Osteocyte (in vitro differentiated cells): Measurements from ENCODE around the gene PIK3C3. TPM values are rescaled to one million over a fixed set of nuclear protein-coding genes. Genes with fewer than 3 reads are reported as not detected.

Experiments used
- DNase-seq: peaks from one replicate; pipeline ENCODE4 v3.0.0; 2021; ENCODE audit warnings: mixed read lengths; ENCODE audit not compliant: unreplicated experiment; ENCODE audit errors: extremely low spot score
- H3K27ac Mint-ChIP-seq: one replicate; pipeline ENCODE4 v1.8.0; 2021; ENCODE audit warnings: mild to moderate bottlenecking, mixed read lengths; ENCODE audit not compliant: unreplicated experiment
- H3K27me3 Mint-ChIP-seq: one replicate; pipeline ENCODE4 v1.8.0; 2021; ENCODE audit warnings: mixed read lengths; ENCODE audit not compliant: unreplicated experiment
- H3K36me3 Mint-ChIP-seq: one replicate; pipeline ENCODE4 v1.8.0; 2021; ENCODE audit warnings: mixed read lengths; ENCODE audit not compliant: unreplicated experiment
- H3K4me1 Mint-ChIP-seq: one replicate; pipeline ENCODE4 v1.8.0; 2021; ENCODE audit warnings: mixed read lengths; ENCODE audit not compliant: unreplicated experiment
- H3K4me3 Mint-ChIP-seq: one replicate; pipeline ENCODE4 v1.8.0; 2021; ENCODE audit warnings: mild to moderate bottlenecking, moderate library complexity, mixed read lengths; ENCODE audit not compliant: unreplicated experiment
- H3K9me3 Mint-ChIP-seq: one replicate; pipeline ENCODE4 v1.8.0; 2021; ENCODE audit warnings: mixed read lengths; ENCODE audit not compliant: unreplicated experiment
- total RNA-seq: library from RNA; stranded (reverse); gene quantifications from 2 replicates; pipeline ENCODE4 v1.2.1, GENCODE V29; 2021
- TF ChIP-seq, protein P1 (sequence below): fragments of 200-600 bp; sonication (generic); IDR thresholded peaks from 2 replicates; pipeline ENCODE4 v1.5.0; 2021; ENCODE audit warnings: antibody characterized with exemption, mild to moderate bottlenecking, moderate library complexity

The PIK3C3 gene
- total RNA-seq, 1 donor from 2014 or later, result 75.1 TPM

DNA sequence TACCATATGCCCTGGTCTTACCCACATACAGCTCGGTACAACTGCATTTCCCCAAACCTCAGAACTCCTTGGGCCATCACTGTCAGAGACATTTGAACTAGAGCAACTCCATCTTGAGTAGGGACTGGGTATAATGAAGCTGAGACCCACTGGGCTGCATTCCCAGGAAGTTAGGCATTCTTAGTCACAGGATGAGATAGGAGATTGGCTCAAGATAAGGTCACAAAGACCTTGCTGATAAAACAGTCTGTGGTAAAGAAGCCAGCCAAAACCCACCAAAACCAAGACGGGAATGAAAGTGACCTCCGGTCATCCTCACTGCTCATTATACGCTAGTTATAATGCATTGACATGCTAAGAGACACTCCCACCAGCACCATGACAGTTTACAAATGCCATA lies 131.3 kb downstream of the PIK3C3 start:
- no peak overlapping the region for H3K27ac Mint-ChIP-seq
- no peaks in the 10 kb centered on the region for H3K9me3 Mint-ChIP-seq
- no peak for DNase-seq
- H3K27me3 Mint-ChIP-seq, result no peaks in the 10 kb centered on the region
- peaks cover 24% of the 10 kb centered on the region for H3K36me3 Mint-ChIP-seq
- H3K4me1 Mint-ChIP-seq, result no peaks in the 10 kb centered on the region
- TF ChIP-seq, protein P1, sequence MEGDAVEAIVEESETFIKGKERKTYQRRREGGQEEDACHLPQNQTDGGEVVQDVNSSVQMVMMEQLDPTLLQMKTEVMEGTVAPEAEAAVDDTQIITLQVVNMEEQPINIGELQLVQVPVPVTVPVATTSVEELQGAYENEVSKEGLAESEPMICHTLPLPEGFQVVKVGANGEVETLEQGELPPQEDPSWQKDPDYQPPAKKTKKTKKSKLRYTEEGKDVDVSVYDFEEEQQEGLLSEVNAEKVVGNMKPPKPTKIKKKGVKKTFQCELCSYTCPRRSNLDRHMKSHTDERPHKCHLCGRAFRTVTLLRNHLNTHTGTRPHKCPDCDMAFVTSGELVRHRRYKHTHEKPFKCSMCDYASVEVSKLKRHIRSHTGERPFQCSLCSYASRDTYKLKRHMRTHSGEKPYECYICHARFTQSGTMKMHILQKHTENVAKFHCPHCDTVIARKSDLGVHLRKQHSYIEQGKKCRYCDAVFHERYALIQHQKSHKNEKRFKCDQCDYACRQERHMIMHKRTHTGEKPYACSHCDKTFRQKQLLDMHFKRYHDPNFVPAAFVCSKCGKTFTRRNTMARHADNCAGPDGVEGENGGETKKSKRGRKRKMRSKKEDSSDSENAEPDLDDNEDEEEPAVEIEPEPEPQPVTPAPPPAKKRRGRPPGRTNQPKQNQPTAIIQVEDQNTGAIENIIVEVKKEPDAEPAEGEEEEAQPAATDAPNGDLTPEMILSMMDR, result no peak
- H3K4me3 Mint-ChIP-seq, result no peak overlapping the region

DNA sequence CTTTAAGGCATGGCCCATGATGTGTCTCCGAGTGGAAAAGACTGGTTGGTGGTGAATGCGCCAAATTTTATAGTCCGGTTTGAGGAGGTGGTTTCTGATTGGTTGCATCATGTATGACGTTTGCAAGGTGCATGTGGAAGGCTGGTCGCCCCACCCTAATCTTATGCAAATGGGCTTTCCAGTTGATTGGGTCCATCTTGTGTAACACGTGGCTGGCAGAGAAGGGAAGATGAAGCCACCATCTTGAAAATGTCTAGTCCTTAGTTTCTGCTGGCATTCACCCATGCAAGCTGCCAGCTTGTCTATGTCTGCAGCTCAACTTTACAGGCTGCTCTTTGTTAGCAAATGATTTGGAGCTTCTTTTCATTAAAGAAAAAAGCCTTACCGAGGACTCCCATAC lies 132.2 kb downstream of the PIK3C3 start:
- Mint-ChIP-seq H3K9me3 (no peaks in the 10 kb centered on the region), H3K4me1 (no peaks in the 10 kb centered on the region), H3K27me3 (no peaks in the 10 kb centered on the region), H3K27ac (no peak overlapping the region), H3K36me3 (peaks cover 15% of the 10 kb centered on the region), H3K4me3 (no peak overlapping the region)
- no peak for DNase-seq
- TF ChIP-seq, protein P1, result no peak

DNA sequence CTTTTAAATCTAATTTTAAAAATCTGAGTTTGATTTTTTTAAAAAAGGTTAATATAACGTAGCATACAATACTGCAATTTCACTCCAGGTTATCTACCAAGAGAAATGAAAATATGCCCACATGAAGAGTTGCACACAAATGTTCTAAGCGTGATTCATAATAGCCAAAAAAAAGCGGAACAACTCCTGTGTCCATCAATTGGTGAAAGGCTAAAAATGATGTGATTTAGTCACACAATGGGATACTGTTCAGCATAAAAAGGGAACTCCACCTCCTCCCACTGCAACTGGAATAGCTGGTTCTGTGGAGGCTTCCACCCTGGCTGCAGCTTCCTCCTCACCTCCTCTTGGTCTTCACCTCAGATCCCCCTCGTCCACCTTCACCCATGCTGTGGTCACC lies 132.8 kb downstream of the PIK3C3 start:
- Mint-ChIP-seq H3K27me3 (no peaks in the 10 kb centered on the region), H3K27ac (no peak overlapping the region), H3K9me3 (no peaks in the 10 kb centered on the region), H3K4me3 (no peak overlapping the region), H3K36me3 (peaks cover 10% of the 10 kb centered on the region), H3K4me1 (no peaks in the 10 kb centered on the region)
- TF ChIP-seq, protein P1, result no peak
- no peak for DNase-seq

DNA sequence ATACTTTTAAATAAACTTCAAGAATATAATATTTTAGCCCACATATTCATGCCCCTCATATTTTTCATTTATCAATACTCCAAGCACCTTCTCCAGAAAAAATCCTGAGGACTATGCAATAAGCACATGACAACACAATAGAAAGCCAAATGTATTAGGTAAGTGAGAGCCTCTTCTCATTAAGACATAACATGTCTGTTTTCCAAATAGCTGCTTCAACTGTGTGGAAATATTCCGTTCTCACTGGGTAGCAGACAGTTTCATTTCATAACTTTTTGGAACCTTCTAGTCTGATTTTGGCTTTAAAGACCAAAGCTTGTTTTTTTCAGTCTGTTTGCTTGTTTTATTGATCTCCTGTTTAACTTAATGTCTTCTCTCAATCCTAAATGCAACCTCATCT lies 137.8 kb downstream of the PIK3C3 start:
- TF ChIP-seq, protein P1, result no peak
- Mint-ChIP-seq H3K27ac (no peak overlapping the region), H3K27me3 (peaks cover 5% of the 10 kb centered on the region), H3K4me3 (no peak overlapping the region), H3K36me3 (peaks cover 2% of the 10 kb centered on the region), H3K4me1 (no peaks in the 10 kb centered on the region), H3K9me3 (no peaks in the 10 kb centered on the region)
- DNase-seq, result no peak

DNA sequence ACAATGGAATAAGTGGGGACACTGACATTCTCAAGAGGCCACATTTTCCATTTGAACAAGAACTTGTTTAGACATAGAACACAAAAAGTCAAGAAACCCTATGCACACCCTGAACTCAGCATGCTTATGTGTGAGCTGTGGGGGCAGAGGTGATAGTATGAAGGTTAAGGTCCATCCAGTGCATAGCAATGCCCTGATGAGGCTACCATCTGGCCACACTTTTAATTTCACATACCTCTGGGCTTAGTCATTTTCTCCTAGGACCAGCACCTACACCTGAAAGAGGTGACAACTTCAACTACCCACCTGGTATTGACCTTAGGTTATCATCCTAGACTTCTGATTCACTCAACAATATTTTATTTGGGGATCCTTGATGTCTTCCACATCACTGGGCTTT lies 139.8 kb downstream of the PIK3C3 start:
- no peak overlapping the region for H3K27ac Mint-ChIP-seq
- no peaks in the 10 kb centered on the region for H3K9me3 Mint-ChIP-seq
- H3K27me3 Mint-ChIP-seq, result peaks cover 5% of the 10 kb centered on the region
- no peaks in the 10 kb centered on the region for H3K4me1 Mint-ChIP-seq
- DNase-seq, result no peak
- no peak overlapping the region for H3K4me3 Mint-ChIP-seq
- TF ChIP-seq, protein P1, result no peak
- H3K36me3 Mint-ChIP-seq, result no peaks in the 10 kb centered on the region
